Activated T-cell treated with anti-CD3 and anti-CD28 coated beads for 48 hours (primary cell): ENCODE measurements around the gene HHEX.
"Not testable (repeated sequence)": the region's sequence is repeated elsewhere in the genome, so short reads cannot be mapped to it uniquely, and the experiment has no call there.

Experiments
- DNase-seq: peaks from one replicate; pipeline ENCODE4 v3.0.0-alpha.2; 2020; ENCODE audit warnings: low read depth

The HHEX gene

GRCh38 chr10:92737484-92737883 lies 47.7 kb downstream of the HHEX start:
- no peak for DNase-seq

GRCh38 chr10:92740762-92741161 lies 51.0 kb downstream of the HHEX start:
- no peak for DNase-seq

GRCh38 chr10:92741741-92742140 lies 52.0 kb downstream of the HHEX start:
- DNase-seq, result not testable (repeated sequence)

- no peak for DNase-seq
These were observed 52.8 kb downstream of the HHEX start for GRCh38 chr10:92742331-92743228.
